Breast epithelium (tissue), 3 donors: ENCODE measurements around the gene VTI1B.

ENCODE experiments used
- CTCF ChIP-seq, 3 donors: fragments of 450-650 bp; IDR thresholded peaks; one replicate each; pipeline ENCODE4 v1.5.1; 2016 to 2017; ENCODE audit warnings: antibody characterized with exemption in 3 of 3, mild to moderate bottlenecking in 3 of 3, moderate library complexity in 3 of 3
- POLR2A ChIP-seq: fragments of 450-650 bp; IDR thresholded peaks from one replicate; pipeline ENCODE4 v1.6.1; 2016; ENCODE audit warnings: antibody characterized with exemption, mild to moderate bottlenecking, moderate library complexity
- POLR2AphosphoS5 ChIP-seq, 3 donors: sonication (generic); formaldehyde crosslinking; IDR thresholded peaks; one replicate each; pipeline ENCODE4 v1.6.1; 2017; ENCODE audit warnings: antibody characterized with exemption in 3 of 3

GRCh38 chr14:67697006-67697405 is 22.6 kb upstream of the VTI1B start:
- TF ChIP-seq CTCF (IDR thresholded peaks at IDR 0.05) (no peak), POLR2A (no peak), POLR2AphosphoS5 (IDR thresholded peaks at IDR 0.05) (no peak)
